ENCODE measurements around the gene SLC26A1.

Gene SLC26A1

GRCh38 chr4:1019729-1020470, 26.7 kb upstream of the SLC26A1 start:
- Histone ChIP-seq H3K36me3 (ENCODE audit: control insufficient read depth in 1 of 2, insufficient read depth in 2 of 2, low read length in 2 of 2) (peaks cover 0 to 3% of the 10 kb centered on the region in 2 donors), H3K9me3 (ENCODE audit: control insufficient read depth in 1 of 2, low read length in 2 of 2) (no peaks in the 10 kb centered on the region), H3K4me3 (ENCODE audit: low read depth in 1 of 2, low read length in 2 of 2) (no peak overlapping the region), H3K27me3 (ENCODE audit: control insufficient read depth in 1 of 2, insufficient read depth in 2 of 2, low read length in 2 of 2) (no peaks in the 10 kb centered on the region), H3K9ac (ENCODE audit: low read depth in 1 of 2, low read length in 2 of 2) (no peak overlapping the region), H3K4me1 (ENCODE audit: control insufficient read depth in 1 of 2, insufficient read depth in 2 of 2, low read length in 2 of 2) (peaks cover 0 to 6% of the 10 kb centered on the region in 2 donors), H3K27ac (ENCODE audit: low read depth, low read length) (no peak overlapping the region)

- Histone ChIP-seq H3K27me3 (ENCODE audit: control insufficient read depth in 1 of 2, insufficient read depth in 2 of 2, low read length in 2 of 2) (no peaks in the 10 kb centered on the region), H3K4me1 (ENCODE audit: control insufficient read depth in 1 of 2, insufficient read depth in 2 of 2, low read length in 2 of 2) (peaks cover 0 to 6% of the 10 kb centered on the region in 2 donors), H3K36me3 (ENCODE audit: control insufficient read depth in 1 of 2, insufficient read depth in 2 of 2, low read length in 2 of 2) (no peaks in the 10 kb centered on the region), H3K4me3 (ENCODE audit: low read depth in 1 of 2, low read length in 2 of 2) (no peak overlapping the region), H3K27ac (ENCODE audit: low read depth, low read length) (no peak overlapping the region), H3K9ac (ENCODE audit: low read depth in 1 of 2, low read length in 2 of 2) (no peak overlapping the region), H3K9me3 (ENCODE audit: control insufficient read depth in 1 of 2, low read length in 2 of 2) (no peaks in the 10 kb centered on the region)
These were observed 26.1 kb upstream of the SLC26A1 start for GRCh38 chr4:1019320-1019719.

GRCh38 chr4:1018147-1019020, 25.2 kb upstream of the SLC26A1 start:
- Histone ChIP-seq H3K4me3 (ENCODE audit: low read depth in 1 of 2, low read length in 2 of 2) (no peak overlapping the region), H3K4me1 (ENCODE audit: control insufficient read depth in 1 of 2, insufficient read depth in 2 of 2, low read length in 2 of 2) (peaks cover 0 to 6% of the 10 kb centered on the region in 2 donors), H3K27ac (ENCODE audit: low read depth, low read length) (no peak overlapping the region), H3K9me3 (ENCODE audit: control insufficient read depth in 1 of 2, low read length in 2 of 2) (no peaks in the 10 kb centered on the region), H3K9ac (ENCODE audit: low read depth in 1 of 2, low read length in 2 of 2) (no peak overlapping the region), H3K36me3 (ENCODE audit: control insufficient read depth in 1 of 2, insufficient read depth in 2 of 2, low read length in 2 of 2) (no peaks in the 10 kb centered on the region), H3K27me3 (ENCODE audit: control insufficient read depth in 1 of 2, insufficient read depth in 2 of 2, low read length in 2 of 2) (no peaks in the 10 kb centered on the region)

GRCh38 chr4:1017706-1018105, 24.5 kb upstream of the SLC26A1 start:
- Histone ChIP-seq H3K4me1 (ENCODE audit: control insufficient read depth in 1 of 2, insufficient read depth in 2 of 2, low read length in 2 of 2) (peaks cover 0 to 6% of the 10 kb centered on the region in 2 donors), H3K36me3 (ENCODE audit: control insufficient read depth in 1 of 2, insufficient read depth in 2 of 2, low read length in 2 of 2) (no peaks in the 10 kb centered on the region), H3K9ac (ENCODE audit: low read depth in 1 of 2, low read length in 2 of 2) (no peak overlapping the region)

GRCh38 chr4:1017211-1017610, 24.0 kb upstream of the SLC26A1 start:
- no peak overlapping the region for H3K27ac ChIP-seq (ENCODE audit: low read depth, low read length)
- no peaks in the 10 kb centered on the region for H3K27me3 ChIP-seq (ENCODE audit: control insufficient read depth in 1 of 2, insufficient read depth in 2 of 2, low read length in 2 of 2)
- H3K9ac ChIP-seq (ENCODE audit: low read depth in 1 of 2, low read length in 2 of 2): no peak overlapping the region
- peaks cover 0 to 2% of the 10 kb centered on the region in 2 donors for H3K4me1 ChIP-seq (ENCODE audit: control insufficient read depth in 1 of 2, insufficient read depth in 2 of 2, low read length in 2 of 2)
- no peaks in the 10 kb centered on the region for H3K9me3 ChIP-seq (ENCODE audit: control insufficient read depth in 1 of 2, low read length in 2 of 2)
- no peak overlapping the region for H3K4me3 ChIP-seq (ENCODE audit: low read depth in 1 of 2, low read length in 2 of 2)
- no peaks in the 10 kb centered on the region for H3K36me3 ChIP-seq (ENCODE audit: control insufficient read depth in 1 of 2, insufficient read depth in 2 of 2, low read length in 2 of 2)

More at GRCh38 chr4:1017706-1018105, 24.5 kb upstream of the SLC26A1 start:
- Histone ChIP-seq H3K4me3 (ENCODE audit: low read depth in 1 of 2, low read length in 2 of 2) (no peak overlapping the region), H3K27me3 (ENCODE audit: control insufficient read depth in 1 of 2, insufficient read depth in 2 of 2, low read length in 2 of 2) (no peaks in the 10 kb centered on the region), H3K27ac (ENCODE audit: low read depth, low read length) (no peak overlapping the region), H3K9me3 (ENCODE audit: control insufficient read depth in 1 of 2, low read length in 2 of 2) (no peaks in the 10 kb centered on the region)

- Histone ChIP-seq H3K27ac (ENCODE audit: low read depth, low read length) (no peak overlapping the region), H3K4me3 (ENCODE audit: low read depth in 1 of 2, low read length in 2 of 2) (no peak overlapping the region), H3K36me3 (ENCODE audit: control insufficient read depth in 1 of 2, insufficient read depth in 2 of 2, low read length in 2 of 2) (no peaks in the 10 kb centered on the region), H3K4me1 (ENCODE audit: control insufficient read depth in 1 of 2, insufficient read depth in 2 of 2, low read length in 2 of 2) (peaks cover 1 to 3% of the 10 kb centered on the region in 2 donors), H3K27me3 (ENCODE audit: control insufficient read depth in 1 of 2, insufficient read depth in 2 of 2, low read length in 2 of 2) (no peaks in the 10 kb centered on the region), H3K9ac (ENCODE audit: low read depth in 1 of 2, low read length in 2 of 2) (no peak overlapping the region), H3K9me3 (ENCODE audit: control insufficient read depth in 1 of 2, low read length in 2 of 2) (no peaks in the 10 kb centered on the region)
These were observed 22.5 kb upstream of the SLC26A1 start for GRCh38 chr4:1015746-1016145.

- Histone ChIP-seq H3K4me1 (ENCODE audit: control insufficient read depth in 1 of 2, insufficient read depth in 2 of 2, low read length in 2 of 2) (peaks cover 7 to 9% of the 10 kb centered on the region in 2 donors), H3K9ac (ENCODE audit: low read depth in 1 of 2, low read length in 2 of 2) (no peak overlapping the region), H3K27me3 (ENCODE audit: control insufficient read depth in 1 of 2, insufficient read depth in 2 of 2, low read length in 2 of 2) (no peaks in the 10 kb centered on the region), H3K27ac (ENCODE audit: low read depth, low read length) (no peak overlapping the region), H3K9me3 (ENCODE audit: control insufficient read depth in 1 of 2, low read length in 2 of 2) (no peaks in the 10 kb centered on the region), H3K36me3 (ENCODE audit: control insufficient read depth in 1 of 2, insufficient read depth in 2 of 2, low read length in 2 of 2) (no peaks in the 10 kb centered on the region), H3K4me3 (ENCODE audit: low read depth in 1 of 2, low read length in 2 of 2) (no peak overlapping the region)
These were observed 22.0 kb upstream of the SLC26A1 start for GRCh38 chr4:1015179-1015578.

- Histone ChIP-seq H3K4me1 (ENCODE audit: control insufficient read depth in 1 of 2, insufficient read depth in 2 of 2, low read length in 2 of 2) (peaks cover 8 to 13% of the 10 kb centered on the region in 2 donors), H3K4me3 (ENCODE audit: low read depth in 1 of 2, low read length in 2 of 2) (no peak overlapping the region), H3K9ac (ENCODE audit: low read depth in 1 of 2, low read length in 2 of 2) (no peak overlapping the region)
These were observed 21.3 kb upstream of the SLC26A1 start for GRCh38 chr4:1014291-1015167.

GRCh38 chr4:1013225-1014073, 20.2 kb upstream of the SLC26A1 start:
- Histone ChIP-seq H3K9ac (ENCODE audit: low read depth in 1 of 2, low read length in 2 of 2) (no peak overlapping the region), H3K4me3 (ENCODE audit: low read depth in 1 of 2, low read length in 2 of 2) (no peak overlapping the region), H3K9me3 (ENCODE audit: control insufficient read depth in 1 of 2, low read length in 2 of 2) (no peaks in the 10 kb centered on the region), H3K4me1 (ENCODE audit: control insufficient read depth in 1 of 2, insufficient read depth in 2 of 2, low read length in 2 of 2) (peaks cover 14 to 20% of the 10 kb centered on the region in 2 donors), H3K36me3 (ENCODE audit: control insufficient read depth in 1 of 2, insufficient read depth in 2 of 2, low read length in 2 of 2) (no peaks in the 10 kb centered on the region), H3K27me3 (ENCODE audit: control insufficient read depth in 1 of 2, insufficient read depth in 2 of 2, low read length in 2 of 2) (peaks cover 4 to 7% of the 10 kb centered on the region in 2 donors), H3K27ac (ENCODE audit: low read depth, low read length) (no peak overlapping the region)

More at GRCh38 chr4:1014291-1015167, 21.3 kb upstream of the SLC26A1 start:
- Histone ChIP-seq H3K36me3 (ENCODE audit: control insufficient read depth in 1 of 2, insufficient read depth in 2 of 2, low read length in 2 of 2) (no peaks in the 10 kb centered on the region), H3K9me3 (ENCODE audit: control insufficient read depth in 1 of 2, low read length in 2 of 2) (no peaks in the 10 kb centered on the region), H3K27me3 (ENCODE audit: control insufficient read depth in 1 of 2, insufficient read depth in 2 of 2, low read length in 2 of 2) (no peaks in the 10 kb centered on the region), H3K27ac (ENCODE audit: low read depth, low read length) (no peak overlapping the region)

Data from duodenal mucosa (tissue), 2 donors.